GM10847 (cell line): ENCODE results near the gene ACSL5.

Experiments
- POLR2A ChIP-seq: IDR thresholded peaks from 2 replicates; pipeline ENCODE4 v1.6.1; 2011; ENCODE audit not compliant: insufficient read length; ENCODE audit errors: extremely low read depth

The ACSL5 gene

GRCh38 chr10:112424651-112425050 lies 50.7 kb downstream of the ACSL5 start:
- TF ChIP-seq POLR2A: no peak

- no peak for TF ChIP-seq POLR2A
Observed at GRCh38 chr10:112426111-112426510, 52.2 kb downstream of the ACSL5 start.

- TF ChIP-seq POLR2A: no peak
Observed at GRCh38 chr10:112429147-112429546, 55.2 kb downstream of the ACSL5 start.

DNA sequence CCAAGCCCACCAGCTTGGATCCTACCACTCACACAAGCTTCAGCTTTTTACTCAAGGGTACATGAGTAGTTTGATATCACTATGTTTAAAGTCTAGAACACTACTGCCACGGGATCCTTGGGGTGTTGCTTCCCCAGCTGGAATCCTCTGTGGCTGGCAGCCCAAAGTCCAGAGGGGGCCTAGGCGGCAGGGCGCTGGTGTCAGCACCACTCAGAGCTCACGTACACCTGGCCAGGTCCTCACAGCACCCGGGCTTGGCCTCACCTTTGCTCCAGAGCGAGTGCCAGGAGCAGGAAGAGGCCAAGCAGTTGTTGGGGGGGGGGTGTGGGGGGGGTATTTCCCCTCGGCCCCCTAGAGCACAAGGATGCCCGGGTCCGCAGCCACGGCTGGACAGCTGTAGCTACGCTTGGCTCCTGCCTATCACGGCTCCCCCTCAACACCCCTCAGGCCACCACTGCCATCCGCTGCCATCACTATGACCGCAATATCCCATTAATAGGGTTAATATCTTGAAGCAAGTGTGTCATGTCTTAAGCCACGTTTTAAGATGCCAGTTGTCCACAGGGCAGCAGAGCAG lies 55.8 kb downstream of the ACSL5 start:
- TF ChIP-seq POLR2A: no peak

GRCh38 chr10:112433136-112433535 lies 59.2 kb downstream of the ACSL5 start:
- no peak for TF ChIP-seq POLR2A

GRCh38 chr10:112434988-112435619 lies 61.2 kb downstream of the ACSL5 start:
- TF ChIP-seq POLR2A: no peak

DNA sequence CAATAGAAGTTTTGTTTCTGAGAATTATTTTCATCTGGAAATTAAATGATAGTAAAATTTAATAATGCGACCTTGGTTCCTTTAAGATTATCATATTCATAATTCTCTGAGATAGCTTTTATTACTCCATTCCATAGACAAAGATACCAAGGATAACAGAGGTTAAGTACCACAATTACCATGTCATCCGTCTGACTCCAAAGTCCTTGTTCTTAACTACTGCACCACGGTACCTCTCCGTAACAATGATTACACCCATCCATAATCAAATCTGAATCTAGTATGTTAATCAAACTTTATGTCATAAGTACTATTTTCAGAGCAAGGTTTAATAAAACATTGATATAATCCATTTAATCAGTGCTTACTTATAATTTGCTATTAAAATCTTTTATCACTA lies 64.4 kb downstream of the ACSL5 start:
- no peak for TF ChIP-seq POLR2A

GRCh38 chr10:112441520-112441919 lies 67.6 kb downstream of the ACSL5 start:
- TF ChIP-seq POLR2A: no peak

DNA sequence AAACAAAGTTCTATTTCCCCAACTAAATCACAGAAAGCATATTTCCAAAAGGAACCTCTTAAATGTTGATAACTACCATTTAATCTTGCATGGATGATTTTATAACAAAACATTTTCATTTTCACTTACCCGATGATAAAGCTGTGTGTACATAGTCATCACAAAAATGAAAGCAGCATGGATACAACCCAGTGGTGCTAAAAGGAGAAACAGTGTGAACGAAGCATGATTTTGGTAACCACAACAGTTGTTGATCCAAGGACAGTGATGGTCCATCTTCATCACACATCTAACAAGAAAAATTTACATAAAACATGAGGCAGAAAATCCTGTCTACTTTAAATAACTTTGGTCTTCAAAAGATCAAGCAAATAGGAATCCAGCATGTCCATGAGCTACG lies 68.1 kb downstream of the ACSL5 start:
- no peak for TF ChIP-seq POLR2A

DNA sequence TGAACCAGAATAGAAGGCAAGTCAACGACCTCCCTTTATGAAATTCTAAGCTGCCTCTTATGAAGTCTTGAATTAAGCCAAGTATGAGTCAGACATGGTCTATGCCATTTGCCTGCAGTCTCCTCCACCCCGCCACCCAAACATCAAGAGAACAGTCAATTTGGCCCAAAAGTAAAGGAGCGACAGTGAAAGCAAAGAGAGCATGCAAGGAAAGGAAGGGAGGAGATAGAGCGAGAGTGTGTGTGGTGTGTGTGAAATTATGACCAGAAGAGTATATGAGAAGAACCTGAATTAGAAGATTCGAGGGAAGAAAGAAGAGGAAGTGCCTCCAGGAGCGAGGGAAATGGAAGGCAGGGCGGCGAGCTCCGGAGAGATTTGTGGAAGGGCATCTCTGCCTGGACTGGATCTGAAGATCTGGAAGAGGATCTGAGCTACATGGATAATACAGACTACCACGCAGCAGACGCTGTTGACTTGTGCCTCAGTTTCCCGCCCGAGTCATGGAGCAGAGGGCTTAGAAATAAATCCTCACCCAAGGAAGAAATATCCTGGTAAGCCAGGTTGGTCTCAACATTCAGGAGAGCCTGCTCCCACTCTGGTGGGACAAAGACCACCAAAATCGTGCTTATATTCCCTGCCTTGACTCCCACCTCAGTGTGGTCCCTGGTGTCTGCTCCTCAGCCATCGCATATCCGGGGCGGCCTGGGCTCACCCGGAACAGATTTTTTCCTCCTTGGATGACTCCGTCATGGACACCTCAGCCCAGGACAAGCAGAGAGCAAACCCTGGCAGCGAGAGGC lies 72.3 kb downstream of the ACSL5 start:
- TF ChIP-seq POLR2A: no peak

- peak; percentile 87 for TF ChIP-seq POLR2A
Observed at GRCh38 chr10:112446855-112447619, 73.1 kb downstream of the ACSL5 start, which contains the start of the genes VTI1A and ZDHHC6. Gene VTI1A (plus strand): TSS chr10:112447215. CDS start chr10:112447374, 159 bp downstream. Gene ZDHHC6 (minus strand): TSS chr10:112446914. CDS start chr10:112445436, 1,478 bp downstream.

GRCh38 chr10:112447620-112447928 lies 73.7 kb downstream of the ACSL5 start:
- no peak for TF ChIP-seq POLR2A

DNA sequence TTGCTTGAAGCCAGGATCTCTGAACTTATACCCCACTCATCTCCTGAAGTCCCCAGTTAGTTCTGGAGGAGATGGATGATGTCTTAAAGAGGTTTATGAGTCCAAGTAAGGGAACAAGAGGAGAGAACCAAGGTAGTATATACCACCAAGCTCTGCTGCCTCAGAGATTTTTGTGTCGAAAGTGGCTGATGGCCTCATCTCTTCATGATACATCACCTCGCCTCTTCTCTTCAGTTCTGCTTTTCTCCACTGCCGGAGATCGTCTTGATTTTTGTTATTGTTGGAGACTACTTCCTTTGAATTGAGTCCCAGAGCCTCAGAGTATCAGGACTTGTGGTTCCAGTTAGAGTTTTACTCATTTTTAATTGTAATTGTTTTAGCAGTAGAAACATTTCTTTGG lies 75.0 kb downstream of the ACSL5 start:
- TF ChIP-seq POLR2A: no peak

DNA sequence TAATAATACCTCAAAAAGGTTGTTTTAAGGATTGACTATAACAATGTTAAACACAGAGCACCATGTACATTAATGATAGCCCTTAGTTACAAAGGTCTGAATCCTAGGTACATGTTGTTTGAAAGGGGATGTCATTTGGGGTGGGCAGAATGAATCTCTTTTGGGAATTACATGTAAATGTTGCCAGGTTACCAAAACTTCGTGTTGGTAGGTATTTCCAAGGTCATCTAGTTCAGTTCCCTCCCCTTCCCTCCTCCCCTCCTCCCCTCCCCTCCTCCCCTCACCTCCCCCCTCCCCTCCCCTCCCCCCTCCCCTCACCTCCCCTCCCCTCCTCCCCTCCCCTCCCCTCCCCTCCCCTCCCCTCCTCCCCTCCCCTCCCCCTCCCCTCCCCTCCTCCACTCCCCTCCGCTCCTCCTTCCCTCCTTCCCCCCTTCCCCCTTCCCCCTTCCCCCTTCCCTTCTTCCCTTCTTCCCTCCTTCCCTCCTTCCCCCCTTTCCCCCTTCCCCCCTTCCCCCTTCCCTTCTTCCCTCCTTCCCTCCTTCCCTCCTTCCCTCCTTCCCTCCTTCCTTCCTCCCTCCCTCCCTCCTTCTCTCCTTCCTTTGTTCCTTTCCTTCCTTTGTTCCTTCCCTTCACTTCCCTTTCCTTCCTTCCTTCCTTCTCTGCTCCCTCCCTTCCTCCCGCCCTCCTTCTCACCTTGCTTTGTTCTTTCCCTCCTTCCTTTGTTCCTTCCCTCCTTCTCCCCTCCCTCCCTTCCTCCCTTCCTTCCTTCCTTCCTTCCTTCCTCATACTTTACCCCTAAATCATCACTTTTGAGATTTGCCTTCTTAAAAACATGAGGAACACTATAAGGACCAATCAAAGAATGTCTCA lies 81.2 kb downstream of the ACSL5 start:
- no peak for TF ChIP-seq POLR2A

DNA sequence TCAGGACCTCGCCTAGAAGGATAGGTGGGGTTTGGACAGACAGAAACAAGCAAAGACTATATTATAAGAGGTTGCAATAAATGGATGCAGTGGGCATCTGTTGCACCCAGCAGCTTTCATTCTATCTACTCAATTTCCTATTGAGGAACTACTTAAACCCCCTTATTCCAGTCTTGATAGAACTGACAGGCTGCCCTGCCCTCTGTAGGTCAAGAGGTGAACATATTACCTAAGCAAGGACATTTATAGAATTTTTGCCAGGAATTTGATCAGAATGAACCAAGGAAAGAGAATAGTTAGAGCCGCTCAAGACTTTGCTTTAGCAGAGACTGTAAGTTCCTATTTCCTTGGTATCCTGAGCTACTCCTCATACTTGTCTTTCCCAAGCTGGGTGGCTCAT lies 82.6 kb downstream of the ACSL5 start:
- TF ChIP-seq POLR2A: no peak

- TF ChIP-seq POLR2A: no peak
Observed at GRCh38 chr10:112460366-112460765, 86.5 kb downstream of the ACSL5 start.
